Stimulated activated CD8-positive, alpha-beta memory T cell treated with anti-CD3 and anti-CD28 coated beads, Interleukin-15, amount 100 ng/mL, for 4 hours (primary cell): ENCODE measurements around the gene GJC1.
"Not testable (repeated sequence)": the region's sequence is repeated elsewhere in the genome, so short reads cannot be mapped to it uniquely, and the experiment has no call there.

Source experiments
- DNase-seq, 2 donors: peaks; one replicate each; pipeline ENCODE4 v3.0.0-alpha.2; 2020; ENCODE audit warnings: low read depth in 2 of 2

GJC1 gene

DNA sequence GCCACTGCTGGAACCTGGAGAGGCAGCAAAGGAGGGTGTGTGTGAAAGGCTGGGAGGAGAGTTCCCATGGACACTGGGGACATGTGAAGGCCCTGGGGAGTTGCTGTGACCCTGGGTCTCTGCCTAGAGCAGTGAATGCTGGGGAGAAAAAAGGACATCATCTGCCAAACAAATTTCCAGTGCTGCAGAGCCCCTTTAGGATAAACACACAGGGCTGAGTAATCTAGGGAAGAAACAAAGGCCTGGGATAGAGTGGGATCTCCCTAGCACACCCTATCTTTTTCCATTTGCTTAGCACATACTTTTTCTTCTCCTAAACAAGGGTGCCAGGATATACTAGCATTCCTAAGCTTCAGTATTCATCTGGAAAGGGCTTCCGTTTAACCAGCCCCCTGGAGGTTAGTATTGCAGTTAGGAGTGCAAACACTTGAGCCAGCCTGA lies 14.3 kb upstream of the GJC1 start:
- no peak for DNase-seq

DNA sequence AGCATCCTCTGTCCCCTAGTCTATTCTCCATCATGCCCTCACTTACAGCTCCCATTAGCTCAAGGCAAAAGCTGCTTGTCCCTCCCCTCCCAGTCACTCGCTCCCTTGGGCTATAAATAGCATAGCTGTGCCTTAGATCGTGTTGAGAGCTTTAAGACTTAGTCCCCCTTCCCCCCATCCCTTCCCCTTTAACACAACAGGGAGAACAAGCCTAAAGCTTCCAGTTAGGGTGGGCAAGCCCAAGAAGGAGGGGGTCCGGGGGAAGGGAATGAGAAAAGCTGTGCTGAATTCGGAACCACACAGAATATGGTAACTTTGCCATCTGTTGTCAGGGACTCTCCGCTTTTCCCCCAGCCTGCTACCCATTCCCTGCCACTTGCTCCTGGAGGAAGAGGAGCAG lies 12.7 kb upstream of the GJC1 start:
- no peak for DNase-seq

DNA sequence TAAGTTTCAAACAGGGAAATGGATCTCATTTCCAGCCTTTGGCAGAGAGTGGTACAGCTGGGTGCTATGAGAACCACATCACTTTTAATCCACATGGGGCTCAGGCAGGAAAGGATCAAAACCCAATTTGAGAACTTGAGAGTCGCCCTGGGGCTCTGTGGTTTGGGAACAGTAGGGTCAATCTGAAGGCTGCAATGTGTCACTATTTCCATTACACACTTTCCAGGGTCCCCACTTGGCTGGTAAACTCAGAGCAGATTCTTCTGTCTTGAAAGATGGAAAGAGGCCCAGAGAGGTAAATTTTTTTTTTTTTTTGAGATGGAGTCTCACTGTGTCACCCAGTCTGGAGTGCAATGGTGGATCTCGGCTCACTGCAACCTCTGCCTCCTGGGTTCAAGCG lies 10.8 kb upstream of the GJC1 start:
- no peak for DNase-seq

DNA sequence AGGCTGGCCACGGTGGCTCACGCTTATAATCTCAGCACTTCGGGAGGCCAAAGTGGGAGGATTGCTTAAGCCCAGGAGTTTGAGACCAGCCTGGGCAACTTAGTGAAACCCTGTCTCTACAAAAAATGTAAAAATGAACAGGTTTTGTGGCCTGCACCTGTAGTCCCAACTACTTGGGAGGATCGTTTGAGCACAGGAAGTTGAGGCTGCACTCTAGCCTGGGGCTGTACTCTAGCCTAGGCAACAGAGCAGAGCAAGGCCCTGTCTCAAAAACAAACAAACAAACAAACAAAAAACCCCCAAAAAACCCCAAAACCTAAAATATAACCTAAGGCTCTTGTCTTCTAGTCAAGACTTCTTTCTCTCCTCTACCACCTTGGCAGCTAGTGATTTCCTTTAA lies 10.2 kb upstream of the GJC1 start:
- no peak for DNase-seq

DNA sequence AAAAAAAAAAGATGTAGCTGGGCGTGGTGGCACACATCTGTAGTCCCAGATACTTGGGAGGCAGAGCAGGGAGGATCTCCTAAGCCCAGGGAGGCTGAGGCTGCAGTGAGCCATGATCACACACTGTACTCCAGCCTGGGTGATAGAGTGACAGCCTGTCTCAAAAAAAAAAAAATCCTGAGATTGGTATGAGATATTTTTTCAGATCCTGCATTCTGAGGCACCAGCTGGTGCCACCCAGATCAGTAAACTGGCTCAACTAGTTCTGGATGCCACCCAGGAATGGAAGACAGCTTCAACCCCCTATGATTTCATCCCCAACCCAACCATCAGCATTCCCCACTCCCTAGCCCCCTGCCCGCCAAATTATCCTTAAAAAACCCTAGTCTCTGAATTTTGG lies 7.1 kb upstream of the GJC1 start:
- no peak for DNase-seq

DNA sequence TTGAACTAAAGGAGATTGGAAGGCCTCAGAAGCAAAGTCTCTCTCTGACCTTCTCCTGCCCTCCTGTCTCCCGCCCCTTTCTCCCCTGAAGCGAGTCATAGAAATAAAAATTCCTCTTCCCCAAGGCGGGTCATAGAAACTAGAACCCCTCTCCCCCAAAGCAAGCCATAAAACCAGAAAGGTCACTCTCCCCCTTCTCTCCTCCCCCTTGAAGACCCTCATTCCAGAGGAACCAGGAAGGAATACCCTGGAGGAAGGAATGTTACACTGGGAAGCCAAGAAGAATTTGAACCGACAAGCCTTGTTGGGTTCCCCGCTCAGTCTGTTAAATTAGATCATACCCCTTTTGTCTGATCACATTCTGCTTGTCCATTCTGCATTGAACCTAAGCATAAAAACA lies 2.7 kb upstream of the GJC1 start:
- DNase-seq = no peak

DNA sequence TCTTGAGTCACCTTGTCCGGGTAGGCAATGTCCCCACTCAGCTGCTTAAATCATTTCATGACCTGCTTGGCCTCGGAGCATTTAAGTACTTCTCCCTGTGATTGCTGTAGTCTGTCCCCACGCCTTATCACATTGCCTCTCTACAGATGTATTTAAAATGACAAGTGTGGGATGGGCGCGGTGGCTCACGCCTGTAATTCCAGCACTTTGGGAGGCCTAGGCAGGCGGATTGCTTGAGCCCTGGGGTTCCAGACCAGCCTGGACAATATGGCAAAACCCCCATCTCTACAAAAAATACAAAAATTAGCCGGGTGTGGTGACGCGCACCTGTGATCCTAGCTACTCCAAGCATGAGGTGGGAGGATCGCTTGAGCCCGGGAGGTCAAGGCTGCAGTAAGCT lies 1.3 kb upstream of the GJC1 start:
- DNase-seq = no peak

DNA sequence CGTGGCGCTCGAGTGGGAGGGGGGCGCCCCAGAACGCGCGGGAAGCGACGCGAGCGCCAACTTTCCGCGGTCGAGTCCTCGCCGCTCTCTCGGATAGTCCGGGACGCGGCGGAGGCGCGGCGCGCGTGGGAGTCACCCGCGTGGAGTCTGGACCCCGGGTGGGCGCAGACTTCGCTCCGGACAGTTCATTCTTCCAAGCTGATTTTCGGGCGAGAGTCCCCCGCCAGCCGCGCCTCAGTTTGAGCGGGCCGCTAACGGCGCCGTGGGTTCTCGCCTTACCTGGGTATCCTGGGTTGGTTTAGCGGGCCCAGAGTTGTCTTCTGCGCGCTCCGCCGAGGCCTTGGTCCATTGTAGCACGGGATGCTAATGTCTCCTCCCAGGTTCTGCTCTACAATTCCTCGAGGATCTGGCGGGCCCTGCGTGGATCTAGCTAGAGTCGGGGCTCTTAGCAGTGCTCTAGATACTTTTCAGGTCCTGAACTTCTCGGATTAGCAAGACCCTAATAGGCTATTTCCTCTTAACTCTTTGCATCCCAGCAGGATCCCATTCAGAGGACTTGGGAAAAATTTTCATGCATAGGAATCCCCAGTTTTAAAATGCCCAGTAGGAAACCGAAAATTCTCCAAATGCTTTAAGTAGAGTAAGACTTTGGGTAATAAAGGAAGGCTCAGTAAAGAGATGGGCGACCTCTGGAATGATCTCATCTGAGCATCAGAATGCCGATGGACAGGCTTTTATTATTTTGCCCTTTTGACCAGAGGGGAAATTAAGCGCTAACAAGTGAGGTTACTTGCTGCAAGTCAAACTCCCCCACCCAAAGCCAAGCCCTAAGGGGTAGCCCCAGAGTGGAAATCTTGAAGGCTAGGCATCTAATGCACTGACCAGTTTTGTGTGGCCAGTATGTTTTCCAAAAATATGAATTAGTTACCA lies 537 bp upstream of the GJC1 start:
- DNase-seq = no peak

DNA sequence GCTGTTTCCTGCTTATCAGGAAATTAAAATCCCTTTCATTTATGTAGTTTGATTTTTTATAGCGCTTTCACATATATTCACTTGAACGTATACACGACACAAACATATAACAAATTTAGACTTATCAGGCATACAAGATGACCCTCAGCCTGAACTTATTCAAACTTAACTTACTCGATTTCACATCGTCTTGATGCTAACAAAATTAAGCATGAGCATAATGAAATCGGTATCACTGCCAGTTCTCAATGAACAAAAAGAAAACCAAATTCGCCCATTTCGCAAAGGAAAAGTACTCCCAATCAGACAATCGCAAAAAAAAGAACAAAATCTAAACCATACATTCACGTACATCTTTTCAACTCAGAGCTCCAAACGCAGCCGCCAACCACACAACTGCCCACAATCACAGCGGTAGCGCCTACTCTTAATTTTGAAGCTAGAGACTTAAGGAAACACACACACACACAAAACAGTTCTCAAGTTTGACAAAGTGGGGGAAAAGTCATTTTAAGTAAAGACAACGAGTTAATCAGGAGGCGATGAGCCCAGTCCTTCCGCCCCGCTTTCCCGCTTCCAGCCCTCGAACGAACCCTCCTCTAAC lies 1.1 kb downstream of the GJC1 start:
- no peak for DNase-seq

DNA sequence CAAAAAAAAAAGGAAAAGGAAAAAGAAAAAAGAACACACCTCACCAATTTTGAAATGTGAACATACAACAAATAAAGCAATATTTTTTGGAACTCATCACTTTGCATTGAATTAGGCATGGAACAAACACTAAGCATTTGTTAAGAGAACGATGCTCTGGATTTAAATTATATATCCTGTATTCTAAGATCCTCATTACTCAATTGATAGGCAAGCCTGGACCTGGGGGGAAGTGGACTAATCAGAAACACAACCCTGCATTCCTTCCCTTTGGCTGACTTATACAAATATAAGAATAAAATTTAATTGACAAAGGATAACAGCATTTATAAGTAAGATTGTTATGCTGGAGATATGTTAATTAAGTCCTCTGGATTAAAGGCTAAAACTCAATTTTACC lies 2.2 kb downstream of the GJC1 start:
- DNase-seq = no peak

DNA sequence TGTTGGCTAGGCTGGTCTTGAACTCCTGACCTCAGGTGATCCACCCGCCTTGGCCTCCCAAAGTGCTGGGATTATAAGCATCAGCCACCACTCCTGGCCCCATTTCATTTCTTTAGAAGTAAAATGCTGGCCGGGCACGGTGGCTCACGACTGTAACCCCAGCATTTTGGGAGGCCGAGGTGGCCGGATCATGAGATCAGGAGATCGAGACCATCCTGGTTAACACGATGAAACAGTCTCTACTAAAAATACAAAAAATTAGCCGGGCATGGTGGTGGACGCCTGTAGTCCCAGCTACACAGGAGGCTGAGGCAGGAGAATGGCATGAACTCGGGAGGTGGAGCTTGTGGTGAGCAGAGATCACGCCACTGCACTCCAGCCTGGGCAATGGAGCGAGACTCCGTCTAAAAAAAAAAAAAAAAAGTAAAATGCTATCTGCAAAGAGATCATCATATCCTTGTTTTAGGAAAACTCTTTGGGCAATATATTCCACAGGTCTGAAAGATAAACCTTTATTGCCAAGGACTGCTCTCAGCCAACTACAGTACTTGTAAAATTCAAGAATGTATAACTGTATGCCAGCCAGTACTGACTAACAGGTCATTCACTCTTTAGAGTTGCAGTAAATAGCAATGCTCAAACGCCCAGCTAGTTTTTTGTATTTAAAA lies 3.8 kb downstream of the GJC1 start:
- DNase-seq = no peak

DNA sequence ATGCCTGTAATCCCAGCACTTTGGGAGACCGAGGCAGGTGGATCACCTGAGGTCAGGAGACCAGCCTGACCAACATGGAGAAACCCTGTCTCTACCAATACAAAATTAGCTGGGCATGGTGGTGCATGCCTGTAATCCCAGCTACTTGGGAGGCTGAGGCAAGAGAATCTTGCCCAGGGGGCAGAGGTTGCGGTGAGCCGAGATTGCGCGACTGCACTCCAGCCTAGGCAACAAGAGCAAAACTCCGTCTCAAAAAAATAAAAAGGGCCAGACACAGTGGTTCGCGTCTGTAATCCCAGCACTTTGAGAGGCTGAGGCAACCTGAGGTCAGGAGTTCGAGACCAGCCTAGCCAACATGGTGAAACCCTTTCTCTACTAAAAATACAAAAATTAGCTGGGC lies 4.9 kb downstream of the GJC1 start:
- not testable (repeated sequence) for DNase-seq

DNA sequence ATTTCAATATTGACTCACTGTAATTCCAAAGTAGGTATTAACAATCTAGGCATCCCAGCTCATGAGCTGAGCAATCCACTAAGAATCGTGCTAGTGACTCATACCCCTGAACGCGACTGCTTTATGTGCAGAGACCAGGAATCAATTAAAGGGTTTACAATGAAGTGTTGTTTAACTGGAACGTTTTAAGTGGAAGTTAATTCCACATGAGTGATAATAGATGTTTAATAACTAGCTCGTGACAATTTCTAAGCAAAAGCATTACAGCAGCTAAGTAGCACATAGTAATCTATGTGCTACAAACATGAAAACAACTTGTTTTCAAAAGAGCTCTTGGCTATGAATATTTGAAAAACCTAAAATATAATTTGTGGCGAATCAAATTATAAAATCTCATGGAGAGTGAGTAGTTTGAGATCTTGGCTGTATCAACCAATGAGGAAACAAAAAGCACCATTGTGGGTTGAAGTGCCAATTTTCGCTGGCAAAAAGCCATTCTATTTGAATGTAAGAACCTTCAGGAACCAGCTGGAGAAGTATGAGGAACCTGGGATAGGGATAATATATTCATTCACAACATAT lies 9.4 kb downstream of the GJC1 start:
- DNase-seq = no peak

DNA sequence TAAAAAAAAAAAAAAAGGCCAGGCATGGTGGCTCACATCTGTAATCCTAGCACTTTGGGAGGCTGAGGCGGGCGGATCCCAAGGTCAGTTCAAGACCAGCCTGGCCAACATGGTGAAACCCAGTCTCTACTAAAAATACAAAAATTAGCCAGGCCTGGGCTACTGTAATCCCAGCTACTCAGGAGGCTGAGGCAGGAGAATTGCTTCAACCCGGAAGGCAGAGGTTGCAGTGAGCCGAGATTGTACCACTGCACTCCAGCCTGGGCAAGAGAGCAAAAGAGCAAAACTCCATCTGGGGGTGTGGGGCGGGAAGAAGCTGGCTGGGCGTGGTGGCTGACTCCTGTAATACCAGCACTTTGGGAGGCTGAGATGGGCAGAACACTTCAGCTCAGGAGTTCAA lies 11.6 kb downstream of the GJC1 start:
- DNase-seq = not testable (repeated sequence)

DNA sequence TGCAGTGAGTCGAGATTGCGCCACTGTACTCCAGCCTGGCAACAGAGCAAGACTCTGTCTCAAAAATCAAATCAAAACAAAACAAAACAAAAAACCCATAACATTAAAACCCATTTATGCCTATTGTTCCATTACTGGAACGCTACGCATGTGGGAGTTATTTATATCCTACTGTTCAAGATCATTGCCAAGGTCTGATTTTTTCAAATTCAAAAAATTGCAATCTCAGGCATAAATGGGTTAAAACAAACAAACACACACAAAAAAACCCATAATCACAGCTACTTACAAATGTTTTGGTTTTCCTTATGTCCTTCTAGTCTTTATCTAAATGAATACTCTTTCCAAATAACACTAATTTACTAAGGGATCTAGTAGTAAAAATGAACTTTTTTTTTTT lies 17.8 kb downstream of the GJC1 start:
- no peak for DNase-seq

DNA sequence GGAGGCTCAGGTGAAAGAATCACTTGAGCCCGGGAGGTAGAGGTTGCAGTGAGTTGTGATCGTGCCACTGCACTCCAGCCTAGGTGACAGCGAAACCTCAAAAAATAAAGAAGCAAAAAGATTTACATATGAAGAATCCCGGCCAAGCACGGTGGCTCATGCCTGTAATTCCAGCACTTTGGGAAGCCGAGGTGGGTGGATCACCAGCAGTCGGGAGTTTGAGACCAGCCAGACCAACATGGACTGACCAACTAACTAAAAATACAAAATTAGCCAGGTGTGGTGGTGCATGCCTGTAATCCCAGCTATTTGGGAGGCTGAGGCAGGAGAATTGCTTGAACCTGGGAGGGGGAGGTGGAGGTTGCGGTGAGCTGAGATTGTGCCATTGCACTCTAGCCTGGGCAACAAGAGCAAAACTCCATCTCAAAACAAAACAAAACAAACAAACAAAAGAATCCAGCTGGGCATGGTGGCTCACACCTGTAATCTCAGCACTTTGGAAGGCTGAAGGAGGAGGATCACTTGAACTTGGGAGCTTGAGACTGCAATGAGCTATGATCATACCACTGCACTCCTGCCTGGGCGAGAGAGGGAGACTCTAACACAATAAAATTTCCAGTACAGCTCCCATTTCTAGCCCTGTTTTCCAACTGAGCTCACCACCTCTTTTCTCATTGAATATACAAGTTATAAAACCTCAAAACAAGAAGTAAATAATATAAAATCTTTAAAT lies 21.3 kb downstream of the GJC1 start:
- DNase-seq = not testable (repeated sequence)

DNA sequence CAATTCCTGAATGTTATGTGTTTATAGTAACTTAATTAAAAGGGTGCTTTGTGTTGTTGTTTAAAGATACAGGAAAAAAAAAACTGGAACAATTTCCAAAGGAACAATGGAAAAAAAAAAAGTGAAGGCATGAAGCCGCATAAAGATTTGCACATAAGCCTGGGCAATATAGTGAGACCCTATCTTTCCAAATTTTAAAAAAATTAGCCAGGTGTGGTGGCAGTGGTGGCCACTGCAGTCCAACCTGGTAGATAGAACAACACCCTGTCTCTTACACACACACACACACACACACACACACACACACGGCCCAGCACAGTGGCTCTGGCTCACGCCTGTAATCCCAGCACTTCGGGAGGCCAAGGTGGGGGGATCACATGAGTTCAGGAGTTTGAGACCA lies 21.9 kb downstream of the GJC1 start:
- DNase-seq = no peak

DNA sequence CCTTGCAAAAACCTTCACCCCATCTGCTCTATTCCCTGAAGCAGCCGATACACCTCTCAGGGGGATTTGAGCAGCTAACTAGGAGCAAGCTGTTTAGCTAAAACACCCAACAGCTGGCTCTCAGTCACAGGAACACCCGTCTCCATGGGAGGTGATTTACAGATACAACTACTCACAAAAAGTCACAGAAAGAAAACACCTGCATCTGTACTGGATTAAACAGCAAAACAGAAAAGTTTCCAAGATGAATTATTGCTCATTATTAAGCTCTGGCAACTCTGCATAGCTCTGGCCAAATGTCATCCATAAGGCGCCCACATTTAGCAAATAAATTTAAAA lies 22.3 kb downstream of the GJC1 start:
- no peak for DNase-seq

DNA sequence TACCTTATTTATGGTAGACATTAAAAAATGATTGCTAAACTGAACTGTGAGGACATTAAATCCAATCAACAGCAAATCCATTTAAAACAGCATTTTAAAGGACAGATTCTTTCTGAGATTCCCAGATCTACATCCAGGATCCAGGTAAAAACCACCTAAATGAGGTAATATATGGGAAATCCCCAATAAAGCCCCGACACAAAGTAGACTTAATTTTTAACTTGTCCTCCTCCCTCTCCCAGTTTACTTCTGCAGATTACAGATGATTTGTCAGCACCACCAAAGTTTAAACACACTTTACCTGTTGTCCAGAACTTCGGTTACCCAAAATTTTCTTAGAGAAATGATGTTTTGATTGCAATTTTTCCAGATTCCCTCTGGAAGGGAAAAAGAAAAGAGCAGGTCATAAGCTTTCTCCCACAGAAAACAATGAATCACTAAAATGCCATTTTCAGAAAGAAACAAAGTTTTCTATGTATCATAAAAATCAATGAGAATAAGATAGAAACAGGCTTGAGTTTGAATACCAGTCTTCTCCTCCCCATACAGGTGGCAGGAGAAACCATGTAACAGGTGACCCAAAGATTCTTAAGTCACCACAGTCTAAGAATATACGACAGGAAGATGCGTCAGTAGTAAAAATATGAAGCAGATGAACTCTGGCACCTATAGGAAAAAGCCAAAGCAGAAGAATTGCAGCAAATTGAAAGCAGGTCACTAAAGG lies 22.8 kb downstream of the GJC1 start:
- DNase-seq = no peak

DNA sequence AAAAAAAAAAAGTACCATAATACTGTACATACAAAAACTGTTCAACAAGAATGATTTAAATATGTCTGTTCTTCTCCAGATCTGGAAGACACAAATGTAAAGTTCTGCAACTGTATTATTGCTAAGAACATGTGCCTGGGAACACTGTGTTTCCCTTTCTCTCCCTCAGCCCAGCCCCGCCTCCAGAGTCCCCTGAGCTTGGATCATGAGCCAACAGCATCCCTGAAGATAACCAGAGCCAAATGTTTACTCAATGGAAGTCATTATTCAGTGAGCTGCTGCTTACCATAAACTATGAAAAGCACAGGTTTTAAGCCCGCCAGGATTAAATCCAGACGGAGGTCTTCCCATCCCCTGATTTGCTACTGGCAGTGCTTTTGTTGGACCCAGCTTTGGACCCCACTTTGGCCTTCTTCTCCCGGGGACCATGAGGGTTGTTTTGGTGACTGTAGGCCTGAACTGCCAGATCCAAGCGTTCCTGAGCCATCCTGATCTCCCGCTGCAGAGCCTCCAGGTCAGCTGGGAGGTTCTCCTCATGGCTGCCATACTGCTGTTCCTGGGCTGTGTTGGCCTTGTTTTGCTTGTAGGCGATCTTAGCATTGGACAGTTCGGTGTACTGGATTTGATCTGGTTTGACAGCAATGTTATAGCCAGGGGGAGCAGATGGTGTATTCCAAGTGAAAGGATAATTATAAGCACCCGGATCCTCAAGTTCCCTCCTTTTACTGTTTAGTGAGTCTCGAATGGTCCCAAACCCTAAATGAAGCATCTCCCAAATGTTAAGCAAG lies 25.6 kb downstream of the GJC1 start:
- DNase-seq = no peak
